HCT116 (cell line): Measurements from ENCODE around the gene FOS. TPM values are rescaled to one million over a fixed set of nuclear protein-coding genes. Genes with fewer than 3 reads are reported as not detected.

Source experiments
- ATAC-seq: fragments of 200-7000 bp; cut with Tn5 transposase; 2 replicates; pipeline ENCODE4 v1.9.1; 2020; ENCODE audit warnings: mild to moderate bottlenecking, moderate library complexity
- BruUV-seq: library from RNA; stranded (reverse); fragments of 400-500 nt; replicated peaks from 2 replicates; lab custom pipeline; 2021; lab: Mats Ljungman, UMichigan
- CTCF ChIA-PET: fragments of 300-600 bp; sonication (Branson Sonifier 250); formaldehyde crosslinking; loops from one replicate; lab custom pipeline; 2021; ENCODE audit warnings: antibody characterized with exemption; lab: Charles Lee
- POLR2A ChIA-PET: fragments of 300-600, 350-600 bp; sonication (Branson Sonifier 250); formaldehyde crosslinking; loops from one replicate; lab custom pipeline; 2021; ENCODE audit warnings: antibody characterized with exemption; lab: Charles Lee
- RAD21 ChIA-PET, 2 experiments: fragments of 300-600 bp; sonication (Branson Sonifier 250); formaldehyde crosslinking; loops; one replicate each; lab custom pipeline; 2023; ENCODE audit warnings: low total read pairs in 2 of 2; ENCODE audit not compliant: uncharacterized antibody in 2 of 2, unreplicated experiment in 2 of 2, low non-redundant PET in 1 of 2; lab: Charles Lee
- DNase-seq: peaks from one replicate; pipeline ENCODE4 v3.0.0-alpha.2; 2010; ENCODE audit warnings: low read depth, low spot score
- H2AFZ ChIP-seq: fragments of 200-600 bp; shearing (Covaris generic), sonication (generic); 2 replicates; pipeline ENCODE4 v1.6.1; 2017; ENCODE audit warnings: low read depth, mixed run types, mixed read lengths, antibody characterized with exemption, low read length; ENCODE audit not compliant: poor library complexity, severe bottlenecking
- H3K27ac ChIP-seq: 2 replicates; pipeline ENCODE4 v1.5.1; 2012; ENCODE audit warnings: low read depth, low read length
- H3K27me3 ChIP-seq: fragments of 200-600 bp; sonication (generic); 2 replicates; pipeline ENCODE4 v1.6.1; 2016; ENCODE audit warnings: mixed run types, low read length, mixed read lengths; ENCODE audit not compliant: insufficient read depth
- H3K36me3 ChIP-seq, 2 experiments: fragments of 200-500 bp in 1 of 2; fragments of 200-600 bp in 1 of 2; sonication (Bioruptor generic) in 1 of 2; sonication (generic) in 1 of 2; 2 replicates each; pipeline versions ENCODE4 v1.5.1 to v1.6.1; 2014 to 2016; ENCODE audit warnings: low read length in 2 of 2, inconsistent platforms in 1 of 2, mixed read lengths in 1 of 2, mixed run types in 1 of 2; ENCODE audit not compliant: insufficient read depth in 2 of 2, control insufficient read depth in 1 of 2
- H3K4me1 ChIP-seq, 2 experiments: fragments of 200-600 bp in 1 of 2; sonication (generic) in 1 of 2; 2 replicates each; pipeline versions ENCODE4 v1.5.1 to v1.6.1; 2012 to 2017; ENCODE audit warnings: low read length in 2 of 2, inconsistent platforms in 1 of 2, mild to moderate bottlenecking in 1 of 2, mixed read lengths in 1 of 2, mixed run types in 1 of 2, moderate library complexity in 1 of 2; ENCODE audit not compliant: insufficient read depth in 2 of 2, control insufficient read depth in 1 of 2
- H3K4me2 ChIP-seq: fragments of 200-600 bp; sonication (generic); 2 replicates; pipeline ENCODE4 v1.6.1; 2017; ENCODE audit warnings: mixed run types, low read length, mixed read lengths
- H3K4me3 ChIP-seq, 2 experiments: fragments of 200-600 bp in 1 of 2; sonication (generic) in 1 of 2; replicated peaks in 1 of 2; 2 replicates each; pipeline ENCODE4 v1.5.1; 2011 to 2016; ENCODE audit warnings: low read length in 2 of 2, control low read depth in 1 of 2, low read depth in 1 of 2, mild to moderate bottlenecking in 1 of 2, mixed read lengths in 1 of 2, mixed run types in 1 of 2
- H3K79me2 ChIP-seq: fragments of 200-600 bp; sonication (generic); 2 replicates; pipeline ENCODE4 v1.6.1; 2017; ENCODE audit warnings: mild to moderate bottlenecking, mixed run types, low read length, moderate library complexity, mixed read lengths; ENCODE audit not compliant: insufficient read depth
- H3K9ac ChIP-seq: fragments of 200-600 bp; sonication (generic); 2 replicates; pipeline ENCODE4 v1.6.1; 2016; ENCODE audit warnings: low read length, mixed read lengths
- H3K9me2 ChIP-seq: fragments of 200-600 bp; sonication (generic), shearing (Covaris generic); 2 replicates; pipeline ENCODE4 v1.6.1; 2017; ENCODE audit warnings: mixed run types, mild to moderate bottlenecking, moderate library complexity; ENCODE audit not compliant: insufficient read depth
- H3K9me3 ChIP-seq, 2 experiments: fragments of 200-500 bp in 1 of 2; fragments of 200-600 bp in 1 of 2; sonication (Bioruptor generic) in 1 of 2; sonication (generic) in 1 of 2; 2 replicates each; pipeline ENCODE4 v1.6.1; 2014 to 2017; ENCODE audit warnings: low read length in 2 of 2, mixed read lengths in 2 of 2, inconsistent platforms in 1 of 2, low read depth in 1 of 2, mild to moderate bottlenecking in 1 of 2, mixed run types in 1 of 2, moderate library complexity in 1 of 2; ENCODE audit not compliant: control insufficient read depth in 1 of 2, insufficient read depth in 1 of 2
- H4K20me1 ChIP-seq: fragments of 200-600 bp; sonication (generic), shearing (Covaris generic); 2 replicates; pipeline ENCODE4 v1.6.1; 2017; ENCODE audit warnings: mixed run types, mild to moderate bottlenecking, moderate library complexity; ENCODE audit not compliant: insufficient read depth
- CEBPB ChIP-seq: IDR thresholded peaks from 2 replicates; pipeline ENCODE4 v1.6.1; 2012; ENCODE audit warnings: low read depth
- CTCF ChIP-seq, 3 experiments: fragments of 200-600 bp in 1 of 3; sonication (generic) in 1 of 3; IDR thresholded peaks in 2 of 3; conservative IDR thresholded peaks in 1 of 3; 2 replicates each; pipeline ENCODE4 v1.5.1; 2012 to 2017; ENCODE audit warnings: low read depth in 2 of 3, low read length in 2 of 3, antibody characterized with exemption in 1 of 3, borderline replicate concordance in 1 of 3, control low read depth in 1 of 3, mild to moderate bottlenecking in 1 of 3, mixed read lengths in 1 of 3, mixed run types in 1 of 3, moderate library complexity in 1 of 3; ENCODE audit not compliant: insufficient read depth in 1 of 3
- ELF1 ChIP-seq: IDR thresholded peaks from 2 replicates; pipeline ENCODE4 v1.6.1; 2012; ENCODE audit warnings: low read depth, borderline replicate concordance
- EZH2 ChIP-seq: fragments of 200-600 bp; sonication (generic); IDR thresholded peaks from 2 replicates; pipeline ENCODE4 v1.6.1; 2017; ENCODE audit warnings: antibody characterized with exemption, mixed run types
- FOSL1 ChIP-seq: IDR thresholded peaks from 2 replicates; pipeline ENCODE4 v1.6.1; 2012; ENCODE audit warnings: low read depth
- MAX ChIP-seq: IDR thresholded peaks from 2 replicates; pipeline ENCODE4 v1.6.1; 2012
- REST ChIP-seq: IDR thresholded peaks from 2 replicates; pipeline ENCODE4 v1.6.1; 2012; ENCODE audit warnings: low read depth
- SIN3A ChIP-seq: IDR thresholded peaks from 2 replicates; pipeline ENCODE4 v1.6.1; 2012; ENCODE audit warnings: low read depth
- SRF ChIP-seq: IDR thresholded peaks from 2 replicates; pipeline ENCODE4 v1.6.1; 2012; ENCODE audit warnings: low read depth
- YY1 ChIP-seq: IDR thresholded peaks from 2 replicates; pipeline ENCODE4 v1.6.1; 2011; ENCODE audit warnings: low read length, low read depth, moderate library complexity, mild to moderate bottlenecking; ENCODE audit not compliant: insufficient replicate concordance; ENCODE audit errors: extremely low read depth
- ZBTB33 ChIP-seq: IDR thresholded peaks from 2 replicates; pipeline ENCODE4 v1.6.1; 2011; ENCODE audit warnings: mild to moderate bottlenecking, low read length, moderate library complexity; ENCODE audit not compliant: insufficient replicate concordance; ENCODE audit errors: extremely low read depth
- ZNF274 ChIP-seq: fragments of 200-500 bp; sonication (Bioruptor generic); IDR thresholded peaks from 2 replicates; pipeline ENCODE4 v1.6.1; 2014; ENCODE audit warnings: mild to moderate bottlenecking, low read depth, low read length, inconsistent platforms
- intact Hi-C: fragments of 100-400 bp; cut with micrococcal nuclease; formaldehyde crosslinking; loops from 2 replicates; pipeline ENCODE4 v1.10.0; 2022
- total RNA-seq: library from RNA; stranded (reverse); gene quantifications from one replicate; pipeline ENCODE4 v1.2.1, GENCODE V29; 2021; ENCODE audit not compliant: unreplicated experiment

Gene FOS
- total RNA-seq, 1 experiment from 2014 or later = 50.4 TPM

GRCh38 chr14:75320196-75320595 lies 41.6 kb downstream of the FOS start:
- Histone ChIP-seq H3K4me1 (peaks cover 0 to under 1% of the 10 kb centered on the region in 2 experiments; a peak in 1 of 4 replicates), H3K9me2 (no peaks in the 10 kb centered on the region), H3K9ac (no peak overlapping the region), H3K27ac (no peak overlapping the region), H3K9me3 (no peaks in the 10 kb centered on the region), H3K4me3 (no peak overlapping the region), H4K20me1 (no peaks in the 10 kb centered on the region), H3K36me3 (no peaks in the 10 kb centered on the region), H3K79me2 (no peaks in the 10 kb centered on the region), H3K27me3 (peaks cover 3% of the 10 kb centered on the region), H2AFZ (no peak overlapping the region), H3K4me2 (no peak overlapping the region)
- TF ChIP-seq SRF = no peak
- no peak for TF ChIP-seq CEBPB
- no peak for TF ChIP-seq ELF1
- no peak for TF ChIP-seq REST
- TF ChIP-seq FOSL1 = no peak
- TF ChIP-seq EZH2 = no peak
- ATAC-seq (no peak), DNase-seq (no peak)
- ChIA-PET POLR2A (no interaction called here), CTCF (interaction anchor here (1.8 kb wide), 1 partner anchor 168 kb away, joined by 4 read pairs; no protein-coding TSS in a partner anchor), RAD21 (no interaction called here)
- intact Hi-C loops = no loop called here
- BruUV-seq = no TSS peak

- H3K27ac ChIP-seq = no peak overlapping the region
- ChIA-PET RAD21 (no interaction called here), POLR2A (no interaction called here), CTCF (interaction anchor here (1.1 kb wide), 1 partner anchor 167 kb away, joined by 3 read pairs; no protein-coding TSS in a partner anchor)
- no peak overlapping the region for H3K4me3 ChIP-seq
- no peak for ATAC-seq
- intact Hi-C loops = no loop called here
- no peaks in the 10 kb centered on the region for H3K79me2 ChIP-seq
- H2AFZ ChIP-seq = no peak overlapping the region
- DNase-seq = no peak
- no peaks in the 10 kb centered on the region for H3K9me3 ChIP-seq
- no peaks in the 10 kb centered on the region for H3K27me3 ChIP-seq
- no peaks in the 10 kb centered on the region for H3K4me1 ChIP-seq
- no peak overlapping the region for H3K4me2 ChIP-seq
- H3K9ac ChIP-seq = no peak overlapping the region
- no TSS peak for BruUV-seq
- no peaks in the 10 kb centered on the region for H3K36me3 ChIP-seq
- H4K20me1 ChIP-seq = no peaks in the 10 kb centered on the region
- no peaks in the 10 kb centered on the region for H3K9me2 ChIP-seq
- TF ChIP-seq ZBTB33 (no peak), SIN3A (no peak), CTCF (IDR thresholded peaks at IDR 0.05 in 2 of 3, conservative IDR thresholded peaks at IDR 0.05 in 1 of 3; ENCODE audit: borderline replicate concordance in 1 of 3, insufficient read depth in 1 of 3, low read depth in 2 of 3, low read length in 2 of 3) (no peak), ZNF274 (no peak), MAX (no peak), CEBPB (no peak), SRF (no peak), YY1 (no peak)
Measured at GRCh38 chr14:75322746-75323145, 44.1 kb downstream of the FOS start.
